SHP77 (cell line): Measurements from ENCODE around the gene TBC1D4.

Experiments used
- DNase-seq, 2 experiments: peaks; one replicate each; lab custom pipeline; 2025; lab: John Stamatoyannopoulos, UW

The TBC1D4 gene

GRCh38 chr13:75416327-75417011 lies 65.5 kb downstream of the TBC1D4 start:
- no peak for DNase-seq

DNA sequence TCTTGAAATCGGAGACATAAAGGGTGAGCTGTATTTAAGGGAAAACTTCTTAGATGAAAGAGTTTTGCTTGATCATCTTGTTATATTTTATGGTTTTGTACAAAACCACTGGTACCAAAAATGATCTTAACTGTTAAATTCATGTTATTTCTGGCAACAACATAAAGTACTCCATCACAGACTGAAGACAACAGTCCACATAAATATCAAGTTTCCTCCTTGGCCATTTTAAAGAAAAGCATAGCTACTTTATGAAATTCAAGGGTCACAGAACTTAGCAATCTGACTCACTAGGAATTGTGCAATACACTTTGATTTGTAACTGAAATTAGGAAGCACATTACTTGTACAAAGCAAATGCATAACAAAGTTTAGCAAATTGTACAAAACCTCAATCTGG lies 66.3 kb downstream of the TBC1D4 start:
- DNase-seq = no peak

GRCh38 chr13:75415171-75415570 lies 66.8 kb downstream of the TBC1D4 start:
- no peak for DNase-seq

DNA sequence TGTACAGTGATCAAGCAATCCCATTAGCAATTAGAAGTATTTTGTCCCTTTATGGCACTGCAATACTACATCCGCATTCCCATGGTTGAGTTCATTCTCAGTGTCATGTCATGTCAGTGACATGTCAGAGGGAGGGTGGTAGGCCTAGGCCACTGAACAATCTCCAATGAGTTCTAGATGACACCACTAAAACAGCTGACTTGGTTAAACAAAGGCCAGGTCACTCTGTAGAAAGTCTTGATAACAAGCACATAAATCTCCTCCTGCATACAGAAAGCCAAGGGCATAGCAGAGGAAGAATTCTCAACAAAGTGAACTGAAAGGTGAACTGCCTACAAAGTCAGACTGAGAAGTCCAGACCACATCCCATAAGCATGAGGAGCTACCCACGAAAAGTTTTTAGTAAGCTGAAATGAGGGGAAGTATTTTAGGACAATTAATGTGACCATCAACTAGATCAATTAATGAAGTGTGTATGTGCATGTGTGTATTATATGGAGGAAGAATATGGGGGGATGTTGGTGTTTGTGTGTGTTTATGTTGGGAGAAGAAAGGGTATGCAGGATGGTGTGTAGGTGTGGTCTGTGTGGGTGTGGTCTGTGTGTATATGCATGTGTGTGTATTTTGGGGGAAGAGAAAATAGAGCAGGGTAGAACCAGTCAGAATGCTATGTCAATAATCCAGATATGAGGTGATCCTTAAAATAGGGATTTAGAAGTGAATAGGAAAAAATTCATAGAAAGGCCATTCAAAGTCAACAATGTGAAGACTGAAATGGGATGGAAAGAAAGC lies 67.7 kb downstream of the TBC1D4 start:
- DNase-seq = no peak

DNA sequence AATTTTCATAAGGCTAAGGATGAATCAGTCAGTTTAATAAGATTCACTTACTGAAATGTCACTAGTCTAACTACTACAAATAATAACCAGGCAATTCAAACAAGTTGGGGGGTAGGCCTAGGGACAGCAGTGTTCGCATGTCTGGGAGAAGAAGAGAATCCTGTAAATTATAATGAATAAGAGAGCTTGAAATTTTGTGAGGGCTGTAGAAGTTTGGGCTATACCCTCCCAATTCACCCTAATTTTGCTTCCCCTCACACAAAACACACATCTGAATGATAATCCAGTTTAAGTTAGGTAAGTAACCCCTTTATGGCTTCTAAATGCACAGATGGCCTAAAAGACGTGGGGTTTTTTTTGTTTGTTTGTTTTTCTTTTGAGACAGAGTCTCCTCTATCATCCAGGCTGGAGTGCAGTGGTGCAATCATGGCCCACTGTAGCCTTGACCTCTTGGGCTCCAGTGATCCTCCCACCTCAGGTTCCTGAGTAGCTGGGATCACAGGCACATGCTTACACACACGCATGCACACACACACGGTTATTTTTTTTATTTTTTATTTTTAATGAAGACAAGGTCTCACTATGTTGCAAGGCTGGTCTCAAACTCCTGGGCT lies 69.9 kb downstream of the TBC1D4 start:
- DNase-seq = no peak

DNA sequence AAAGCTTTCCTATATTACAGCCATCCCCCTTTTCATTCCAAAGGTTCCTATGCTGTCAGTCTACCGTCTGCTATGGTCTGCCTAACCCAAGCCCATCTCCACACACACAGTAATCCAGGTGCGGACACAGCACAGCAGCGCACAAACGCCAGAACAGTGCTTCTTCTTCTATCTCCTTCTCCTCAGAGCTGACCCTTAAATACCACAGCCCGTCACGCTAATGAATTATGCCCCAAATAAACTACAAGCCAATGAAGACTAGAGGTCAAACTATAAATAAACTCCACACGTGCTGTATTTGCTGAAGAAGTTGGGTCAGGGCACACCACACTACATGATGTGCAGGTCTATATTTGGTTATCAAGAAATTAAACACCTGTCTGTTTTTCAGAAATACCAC lies 71.8 kb downstream of the TBC1D4 start:
- DNase-seq = no peak

- DNase-seq = no peak
These were observed 74.0 kb downstream of the TBC1D4 start for GRCh38 chr13:75407998-75408397.

- DNase-seq = no peak
These were observed 74.5 kb downstream of the TBC1D4 start for GRCh38 chr13:75407473-75407872.

DNA sequence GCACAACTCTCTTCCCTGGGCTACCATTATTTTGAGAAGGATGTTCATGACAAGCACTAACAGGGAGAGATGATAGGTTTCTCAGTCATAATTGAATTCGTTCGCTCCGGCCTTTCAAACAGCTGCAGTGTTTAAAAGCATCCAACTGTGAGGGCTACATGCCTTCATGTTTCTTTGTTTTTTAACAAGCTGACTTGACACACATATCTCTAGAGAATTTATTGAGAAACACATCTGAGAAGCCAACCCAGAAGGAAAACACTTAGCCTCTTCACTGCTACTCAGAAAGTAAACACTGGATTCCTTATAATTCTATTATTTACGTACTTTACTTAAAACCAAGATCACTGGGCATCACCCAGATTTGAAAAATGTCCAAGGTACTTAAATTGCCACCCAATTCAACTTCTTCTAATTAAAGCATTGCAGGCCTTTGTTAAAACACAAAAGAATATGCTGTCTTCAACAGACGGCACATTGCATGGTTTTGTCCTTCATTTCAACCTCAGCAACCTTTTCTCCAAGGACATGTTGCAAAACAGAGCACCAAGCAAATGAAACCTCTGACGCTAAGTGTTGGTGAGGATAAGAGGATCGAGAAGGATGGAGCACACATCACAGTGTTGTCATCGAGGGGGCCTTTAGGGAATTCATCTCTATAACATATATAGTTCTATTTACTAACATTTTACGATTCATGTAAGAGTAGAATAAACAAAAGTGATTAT lies 75.8 kb downstream of the TBC1D4 start:
- DNase-seq = no peak

- DNase-seq = no peak
These were observed 77.2 kb downstream of the TBC1D4 start for GRCh38 chr13:75404726-75405125.

DNA sequence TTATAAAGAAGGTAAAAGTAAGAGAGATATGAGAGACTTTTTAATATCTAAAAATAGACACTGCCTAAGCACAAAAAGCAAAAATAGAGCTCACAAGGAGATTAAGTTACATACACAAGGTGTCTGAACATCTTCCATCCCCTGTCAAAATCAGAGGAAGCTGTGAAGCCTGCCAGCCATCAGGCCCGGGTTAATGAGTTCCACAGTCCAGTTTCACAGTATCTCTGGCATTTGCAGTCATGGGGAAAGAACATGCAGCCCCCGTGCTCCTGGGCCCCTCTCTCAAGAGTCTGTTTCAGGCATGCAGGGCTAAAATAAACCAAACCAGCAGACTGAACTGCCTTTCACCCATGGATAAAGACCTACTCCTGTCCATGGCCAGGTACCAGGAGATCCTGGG lies 79.2 kb downstream of the TBC1D4 start:
- no peak for DNase-seq

GRCh38 chr13:75400775-75401174 lies 81.2 kb downstream of the TBC1D4 start:
- DNase-seq = no peak

GRCh38 chr13:75399879-75400217 lies 82.1 kb downstream of the TBC1D4 start:
- DNase-seq = no peak

DNA sequence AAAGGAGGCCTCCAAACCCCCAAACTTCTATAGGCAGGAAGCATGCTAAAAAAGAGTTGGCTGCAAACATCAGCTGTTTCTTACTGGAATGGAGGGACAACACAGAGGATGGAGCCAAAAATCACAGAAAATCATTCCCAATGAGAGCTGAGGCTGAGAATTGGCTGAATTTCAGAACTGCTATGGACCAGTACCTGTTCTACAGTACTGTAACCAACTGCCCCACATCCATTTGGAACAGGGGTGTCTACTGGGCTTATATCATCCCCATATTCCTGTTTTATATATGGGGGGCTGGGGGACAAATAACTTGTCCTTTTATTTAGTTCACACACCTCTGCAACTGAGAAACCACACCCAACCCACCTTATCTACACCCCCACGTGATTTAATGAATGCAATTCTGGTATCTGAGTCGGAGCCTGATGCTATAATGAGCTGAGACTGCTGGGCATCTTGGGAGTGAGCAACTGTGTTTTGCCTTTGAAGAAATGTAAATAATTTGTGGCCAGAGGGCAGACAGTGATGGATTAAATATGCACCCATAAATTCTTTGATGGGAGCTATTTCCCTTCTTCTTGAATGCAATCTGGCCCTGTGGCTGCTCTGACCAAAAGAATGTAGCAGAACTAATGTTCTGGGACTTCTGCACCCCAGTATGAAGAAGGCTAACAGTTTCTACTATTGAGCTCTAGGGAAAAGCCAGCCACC lies 82.6 kb downstream of the TBC1D4 start:
- DNase-seq = no peak

DNA sequence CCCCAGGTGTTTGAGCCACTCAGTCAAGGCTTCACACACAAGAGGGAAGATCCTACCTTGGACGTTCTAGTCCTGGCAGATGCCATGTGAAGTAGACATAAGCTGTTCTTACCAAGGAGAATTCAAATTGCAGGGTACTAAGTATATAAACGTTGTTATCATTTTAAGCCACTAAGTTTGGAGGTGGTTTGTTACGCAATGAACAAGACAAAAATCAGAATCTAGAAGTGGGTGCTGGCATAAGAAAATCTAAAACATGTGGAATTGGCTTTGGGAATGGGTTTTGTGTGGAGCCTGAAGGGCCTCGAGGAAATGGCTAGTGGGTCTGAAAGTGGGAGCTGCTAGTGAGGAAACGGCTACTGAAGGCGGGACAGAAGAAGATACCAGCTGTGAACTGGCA lies 83.9 kb downstream of the TBC1D4 start:
- no peak for DNase-seq

- no peak for DNase-seq
These were observed 86.1 kb downstream of the TBC1D4 start for GRCh38 chr13:75395901-75396300.

- DNase-seq = no peak
These were observed 86.9 kb downstream of the TBC1D4 start for GRCh38 chr13:75395066-75395465.

- no peak for DNase-seq
These were observed 88.0 kb downstream of the TBC1D4 start for GRCh38 chr13:75393839-75394520.

DNA sequence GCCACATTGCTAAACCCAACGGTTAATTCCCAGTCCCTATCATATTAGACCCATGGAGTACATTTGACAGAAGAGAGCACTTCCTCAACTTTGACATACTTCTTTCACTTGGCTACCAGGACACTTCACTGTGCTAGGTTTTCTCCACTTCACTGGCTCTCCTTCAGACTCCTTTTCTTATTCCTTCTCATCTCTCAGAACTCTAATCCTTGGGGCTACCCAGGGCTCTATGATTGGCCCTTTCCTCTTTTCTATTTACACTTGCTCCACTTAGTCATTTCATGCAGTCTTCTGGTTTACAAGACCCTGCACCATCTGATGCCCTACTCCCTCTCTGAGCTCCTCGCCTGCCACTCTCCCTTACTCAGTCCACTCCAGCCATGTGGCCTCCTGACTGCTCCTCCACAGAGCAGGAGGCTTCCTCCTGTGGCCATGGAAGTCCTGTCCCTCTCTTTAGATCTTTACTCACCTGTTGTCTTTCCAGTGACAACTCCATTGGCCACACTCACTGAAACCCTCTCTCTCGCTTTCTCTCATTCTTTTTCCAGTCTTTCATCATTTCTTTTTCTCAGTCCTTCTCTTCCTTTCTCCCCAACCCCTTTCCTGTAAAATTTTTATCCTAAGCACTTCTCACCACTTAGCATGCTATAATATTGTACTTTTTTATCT lies 90.4 kb downstream of the TBC1D4 start:
- DNase-seq = no peak

DNA sequence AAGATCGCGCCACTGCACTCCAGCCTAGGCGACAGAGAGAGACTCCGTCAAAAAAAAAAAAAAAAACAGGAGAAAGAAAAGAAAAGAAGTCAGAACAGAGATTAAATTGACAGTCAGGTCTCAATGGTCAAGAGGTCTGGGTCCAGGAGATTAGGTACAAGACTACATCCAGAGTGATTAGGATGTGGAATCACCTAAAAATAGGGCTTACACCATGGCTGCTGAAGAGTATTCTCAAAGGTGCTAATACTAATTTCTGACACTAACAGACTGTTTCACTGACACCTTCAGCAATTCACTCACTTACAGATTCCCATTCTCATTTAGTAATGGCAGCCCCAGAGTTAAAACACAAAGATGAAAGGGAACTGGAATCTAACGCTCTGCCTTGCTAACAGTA lies 91.7 kb downstream of the TBC1D4 start:
- no peak for DNase-seq

DNA sequence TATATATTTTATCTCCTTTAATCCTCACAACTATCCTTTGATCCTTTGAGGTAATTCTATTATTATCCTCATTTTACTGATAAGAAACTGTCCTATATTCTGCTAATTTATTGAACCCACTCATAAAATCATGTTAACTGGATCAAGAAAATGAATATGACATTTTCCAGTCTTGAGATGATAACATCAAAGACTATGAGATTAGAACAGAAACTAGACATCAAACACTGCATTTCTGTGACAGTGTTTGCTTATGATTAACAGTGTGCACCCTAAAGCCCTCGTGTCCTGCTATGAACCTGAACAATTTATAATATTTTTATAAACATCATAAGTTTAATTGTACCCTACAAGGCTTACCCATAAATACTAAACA lies 96.3 kb downstream of the TBC1D4 start:
- DNase-seq = no peak
